ENCODE measurements around the gene IQSEC2.

- TF ChIP-seq CTCF (conservative IDR thresholded peaks at IDR 0.05 in 1 of 2, IDR thresholded peaks at IDR 0.05 in 1 of 2; ENCODE audit: extremely low read depth in 1 of 2, insufficient read depth in 1 of 2, low read depth in 1 of 2, low read length in 2 of 2) (peak in 1 of 2 donors; percentile 20), EZH2 (IDR thresholded peaks at IDR 0.05; ENCODE audit: borderline replicate concordance, low read length) (no peak)
Measured at GRCh38 chrX:53223068-53223693, 58.2 kb downstream of the IQSEC2 start.

All from mammary epithelial cell (primary cell).